H9 (cell line): ENCODE results near the gene HSPA9. TPM values are rescaled to one million over a fixed set of nuclear protein-coding genes. Genes with fewer than 3 reads are reported as not detected.
A peak's percentile ranks its signal among the peaks of the same experiment; 100 is the strongest.

ENCODE experiments used
- DNase-seq: peaks from one replicate; pipeline ENCODE4 v3.0.0-alpha.2; 2017
- H2AFZ ChIP-seq: one replicate; pipeline ENCODE4 v1.6.1; 2013; ENCODE audit warnings: mild to moderate bottlenecking, low read length, control low read depth, moderate library complexity
- H2AK5ac ChIP-seq: 2 replicates; pipeline ENCODE4 v1.6.1; 2013; ENCODE audit warnings: low read length, control low read depth, mixed read lengths; ENCODE audit not compliant: insufficient read length
- H2BK120ac ChIP-seq: one replicate; pipeline ENCODE4 v1.6.1; 2013; ENCODE audit warnings: low read depth, mild to moderate bottlenecking, low read length, control low read depth, inconsistent platforms; ENCODE audit not compliant: poor library complexity, severe bottlenecking
- H2BK12ac ChIP-seq: 2 replicates; pipeline ENCODE4 v1.6.1; 2013; ENCODE audit warnings: low read length, control low read depth, mixed read lengths, low read depth; ENCODE audit not compliant: insufficient read length
- H2BK15ac ChIP-seq: 2 replicates; pipeline ENCODE4 v1.6.1; 2013; ENCODE audit warnings: low read depth, low read length, control low read depth
- H2BK20ac ChIP-seq: one replicate; pipeline ENCODE4 v1.6.1; 2013; ENCODE audit warnings: low read depth, mild to moderate bottlenecking, low read length, control low read depth, inconsistent platforms; ENCODE audit not compliant: poor library complexity, severe bottlenecking
- H2BK5ac ChIP-seq: 2 replicates; pipeline ENCODE4 v1.6.1; 2013; ENCODE audit warnings: low read length, control low read depth, mixed read lengths; ENCODE audit not compliant: insufficient read length
- H3K14ac ChIP-seq: 2 replicates; pipeline ENCODE4 v1.6.1; 2013; ENCODE audit warnings: low read length, control low read depth; ENCODE audit not compliant: insufficient read depth
- H3K18ac ChIP-seq: 2 replicates; pipeline ENCODE4 v1.6.1; 2013; ENCODE audit warnings: low read depth, mild to moderate bottlenecking, mixed read lengths, low read length, control low read depth; ENCODE audit not compliant: insufficient read length
- H3K23ac ChIP-seq: 2 replicates; pipeline ENCODE4 v1.6.1; 2013; ENCODE audit warnings: low read length, control low read depth, mixed read lengths, low read depth; ENCODE audit not compliant: insufficient read length
- H3K23me2 ChIP-seq: 2 replicates; pipeline ENCODE4 v1.6.1; 2013; ENCODE audit warnings: low read depth, mild to moderate bottlenecking, mixed read lengths, low read length, control low read depth; ENCODE audit not compliant: insufficient read length, poor library complexity, severe bottlenecking
- H3K27ac ChIP-seq: 2 replicates; pipeline ENCODE4 v1.5.1; 2013; ENCODE audit warnings: low read length, control low read depth, mixed read lengths, low read depth; ENCODE audit not compliant: insufficient read length
- H3K27me3 ChIP-seq: 2 replicates; pipeline ENCODE4 v1.6.1; 2013; ENCODE audit warnings: low read length, control low read depth, inconsistent platforms; ENCODE audit not compliant: insufficient read depth
- H3K4ac ChIP-seq: 2 replicates; pipeline ENCODE4 v1.6.1; 2013; ENCODE audit warnings: low read depth, mild to moderate bottlenecking, control low read depth, inconsistent platforms, low read length, moderate library complexity
- H3K4me1 ChIP-seq: 2 replicates; pipeline ENCODE4 v1.6.1; 2013; ENCODE audit warnings: low read length, control low read depth, inconsistent platforms; ENCODE audit not compliant: insufficient read depth
- H3K4me2 ChIP-seq: 2 replicates; pipeline ENCODE4 v1.6.1; 2013; ENCODE audit warnings: low read length, control low read depth, mixed read lengths; ENCODE audit not compliant: insufficient read length, insufficient read depth
- H3K56ac ChIP-seq: 2 replicates; pipeline ENCODE4 v1.6.1; 2013; ENCODE audit warnings: low read depth, mild to moderate bottlenecking, mixed read lengths, low read length, control low read depth; ENCODE audit not compliant: insufficient read length
- H3K79me1 ChIP-seq: 2 replicates; pipeline ENCODE4 v1.6.1; 2013; ENCODE audit warnings: low read depth, mild to moderate bottlenecking, moderate library complexity, low read length, control low read depth, inconsistent platforms; ENCODE audit not compliant: insufficient read depth, poor library complexity, severe bottlenecking
- H3K79me2 ChIP-seq: 2 replicates; pipeline ENCODE4 v1.6.1; 2013; ENCODE audit warnings: low read length, control low read depth, inconsistent platforms; ENCODE audit not compliant: insufficient read depth
- H3K9ac ChIP-seq: 2 replicates; pipeline ENCODE4 v1.6.1; 2013; ENCODE audit warnings: low read length, control low read depth, mixed read lengths; ENCODE audit not compliant: insufficient read length; ENCODE audit errors: extremely low read depth
- H3K9me3 ChIP-seq: one replicate; pipeline ENCODE4 v1.6.1; 2013; ENCODE audit warnings: low read depth, low read length, inconsistent platforms; ENCODE audit not compliant: control insufficient read depth
- H3T11ph ChIP-seq: one replicate; pipeline ENCODE4 v1.6.1; 2013; ENCODE audit warnings: mild to moderate bottlenecking, low read length, control low read depth, inconsistent platforms
- H4K20me1 ChIP-seq: one replicate; pipeline ENCODE4 v1.6.1; 2013; ENCODE audit not compliant: control insufficient read depth, insufficient read length, insufficient read depth
- H4K5ac ChIP-seq: 2 replicates; pipeline ENCODE4 v1.6.1; 2013; ENCODE audit warnings: low read depth, mild to moderate bottlenecking, mixed read lengths, low read length, control low read depth; ENCODE audit not compliant: insufficient read length
- H4K8ac ChIP-seq: replicated peaks from 2 replicates; pipeline ENCODE4 v1.6.1; 2013; ENCODE audit warnings: low read length, control low read depth, mixed read lengths, low read depth; ENCODE audit not compliant: insufficient read length
- H4K91ac ChIP-seq: 2 replicates; pipeline ENCODE4 v1.6.1; 2013; ENCODE audit warnings: low read depth, mild to moderate bottlenecking, moderate library complexity, mixed read lengths, low read length, control low read depth; ENCODE audit not compliant: insufficient read length
- H3K27ac Mint-ChIP-seq, 3 experiments: 2 replicates in 2 of 3; 3 replicates in 1 of 3; pipeline ENCODE4 v1.8.0; 2020 to 2021; ENCODE audit warnings: mixed read lengths in 3 of 3, mild to moderate bottlenecking in 1 of 3, moderate library complexity in 1 of 3
- H3K27me3 Mint-ChIP-seq: 2 replicates; pipeline ENCODE4 v1.8.0; 2021; ENCODE audit warnings: low read depth, mild to moderate bottlenecking, moderate library complexity, mixed read lengths
- H3K36me3 Mint-ChIP-seq, 3 experiments: 2 replicates in 2 of 3; 3 replicates in 1 of 3; pipeline ENCODE4 v1.8.0; 2020 to 2021; ENCODE audit warnings: low read depth in 3 of 3, mixed read lengths in 3 of 3; ENCODE audit not compliant: insufficient read depth in 1 of 3
- H3K4me1 Mint-ChIP-seq, 2 experiments: 2 replicates each; pipeline ENCODE4 v1.8.0; 2020; ENCODE audit warnings: mixed read lengths in 2 of 2
- H3K4me3 Mint-ChIP-seq, 2 experiments: 2 replicates in 1 of 2; 3 replicates in 1 of 2; pipeline ENCODE4 v1.8.0; 2020 to 2021; ENCODE audit warnings: mild to moderate bottlenecking in 2 of 2, mixed read lengths in 2 of 2, moderate library complexity in 1 of 2
- H3K9me3 Mint-ChIP-seq, 2 experiments: 2 replicates in 1 of 2; 3 replicates in 1 of 2; pipeline ENCODE4 v1.8.0; 2020; ENCODE audit warnings: mild to moderate bottlenecking in 2 of 2, mixed read lengths in 2 of 2, moderate library complexity in 1 of 2
- WGBS: extraction: QIAGEN DNeasy Blood & Tissue Kit; methylation state at CpG from one replicate; pipeline ENCODE4 v1.1.7; 2013; ENCODE audit warnings: missing lambda C conversion rate, low lambda C conversion rate, mixed read lengths; ENCODE audit not compliant: insufficient read length; ENCODE audit errors: extremely low coverage; 5-methylcytosine and 5-hydroxymethylcytosine counted together
- total RNA-seq: library from RNA; stranded (reverse); gene quantifications from 2 replicates; pipeline ENCODE4 v1.2.1, GENCODE V29; 2021
- TF ChIP-seq, protein P1 (sequence below): fragments of 200-600 bp; sonication (generic); conservative IDR thresholded peaks from 3 replicates; pipeline ENCODE4 v1.8.0; 2021; ENCODE audit warnings: antibody characterized with exemption, mild to moderate bottlenecking

The HSPA9 gene
- total RNA-seq, 1 experiment from 2014 or later = 397 TPM

DNA sequence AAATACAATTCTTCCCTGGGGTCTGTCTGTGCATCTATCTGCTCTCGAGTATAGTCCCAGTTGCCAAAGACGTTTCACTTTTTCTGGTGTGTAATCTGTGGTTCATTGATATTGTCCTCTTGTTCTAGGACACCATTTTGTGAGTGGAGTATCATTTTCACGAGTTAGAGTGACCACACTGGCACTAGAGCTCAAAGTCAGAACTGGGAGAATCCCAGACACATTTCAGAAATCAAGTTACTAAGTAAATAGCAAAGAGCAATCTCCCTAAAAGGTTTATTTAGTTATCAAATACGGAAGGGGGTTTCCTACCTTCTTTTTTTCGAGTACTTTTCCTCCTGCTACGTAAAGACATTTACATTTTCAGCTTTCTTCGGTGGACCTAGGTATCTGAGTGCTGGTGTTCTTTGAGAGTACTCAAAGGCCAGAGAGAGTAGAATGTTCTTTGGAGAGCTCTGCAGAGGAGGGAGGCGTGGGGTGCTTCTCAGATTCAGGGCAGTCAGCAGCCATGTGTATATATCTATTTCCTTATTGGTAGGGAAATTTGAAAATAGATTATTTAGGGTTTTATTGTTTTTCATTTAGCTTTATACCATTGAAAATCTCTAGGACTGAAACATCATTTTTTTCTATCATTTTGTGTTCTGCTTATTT lies 8.9 kb upstream of the HSPA9 start:
- Histone ChIP-seq H2AK5ac (no peak overlapping the region), H3K27ac (no peak overlapping the region), H3K18ac (no peak overlapping the region), H3K79me2 (no peaks in the 10 kb centered on the region), H3K27me3 (no peaks in the 10 kb centered on the region), H3K4ac (no peak overlapping the region), H4K91ac (no peak overlapping the region), H3K23me2 (no peaks in the 10 kb centered on the region), H4K5ac (no peak overlapping the region), H2BK20ac (no peak overlapping the region), H3K23ac (no peak overlapping the region), H3K4me1 (no peaks in the 10 kb centered on the region), H2AFZ (no peak overlapping the region), H4K8ac (no peak overlapping the region), H3T11ph (no peak overlapping the region), H3K9me3 (no peaks in the 10 kb centered on the region), H3K56ac (no peak overlapping the region), H2BK15ac (no peak overlapping the region), H4K20me1 (no peaks in the 10 kb centered on the region), H3K9ac (no peak overlapping the region), H3K14ac (no peak overlapping the region), H2BK120ac (no peak overlapping the region), H3K79me1 (no peaks in the 10 kb centered on the region), H3K4me2 (no peak overlapping the region), H2BK5ac (no peak overlapping the region), H2BK12ac (no peak overlapping the region)
- H3K27ac Mint-ChIP-seq = peak overlapping the region in 1 of 3 experiments; percentile 17; a peak in 1 of 7 replicates
- no peaks in the 10 kb centered on the region for H3K27me3 Mint-ChIP-seq
- WGBS = no CpG with 5 or more reads among the region's 8 CpGs
- H3K36me3 Mint-ChIP-seq = no peaks in the 10 kb centered on the region
- H3K9me3 Mint-ChIP-seq = no peaks in the 10 kb centered on the region
- H3K4me3 Mint-ChIP-seq = no peak overlapping the region
- TF ChIP-seq, protein P1, sequence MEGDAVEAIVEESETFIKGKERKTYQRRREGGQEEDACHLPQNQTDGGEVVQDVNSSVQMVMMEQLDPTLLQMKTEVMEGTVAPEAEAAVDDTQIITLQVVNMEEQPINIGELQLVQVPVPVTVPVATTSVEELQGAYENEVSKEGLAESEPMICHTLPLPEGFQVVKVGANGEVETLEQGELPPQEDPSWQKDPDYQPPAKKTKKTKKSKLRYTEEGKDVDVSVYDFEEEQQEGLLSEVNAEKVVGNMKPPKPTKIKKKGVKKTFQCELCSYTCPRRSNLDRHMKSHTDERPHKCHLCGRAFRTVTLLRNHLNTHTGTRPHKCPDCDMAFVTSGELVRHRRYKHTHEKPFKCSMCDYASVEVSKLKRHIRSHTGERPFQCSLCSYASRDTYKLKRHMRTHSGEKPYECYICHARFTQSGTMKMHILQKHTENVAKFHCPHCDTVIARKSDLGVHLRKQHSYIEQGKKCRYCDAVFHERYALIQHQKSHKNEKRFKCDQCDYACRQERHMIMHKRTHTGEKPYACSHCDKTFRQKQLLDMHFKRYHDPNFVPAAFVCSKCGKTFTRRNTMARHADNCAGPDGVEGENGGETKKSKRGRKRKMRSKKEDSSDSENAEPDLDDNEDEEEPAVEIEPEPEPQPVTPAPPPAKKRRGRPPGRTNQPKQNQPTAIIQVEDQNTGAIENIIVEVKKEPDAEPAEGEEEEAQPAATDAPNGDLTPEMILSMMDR = no peak
- peaks cover 0 to 2% of the 10 kb centered on the region in 2 experiments; a peak in 2 of 4 replicates for H3K4me1 Mint-ChIP-seq
- DNase-seq = no peak
